A673 (cell line): ENCODE measurements around the gene NAA30. TPM values are rescaled to one million over a fixed set of nuclear protein-coding genes. Genes with fewer than 3 reads are reported as not detected.

ENCODE experiments used
- BruUV-seq: library from RNA; stranded (reverse); fragments of 400-500 nt; replicated peaks from 2 replicates; lab custom pipeline; 2021; lab: Mats Ljungman, UMichigan
- CTCF ChIA-PET: fragments of 300-600 bp; sonication (Branson Sonifier 250); formaldehyde crosslinking; loops from one replicate; lab custom pipeline; 2022; ENCODE audit warnings: antibody characterized with exemption; lab: Charles Lee
- POLR2A ChIA-PET: fragments of 300-600 bp; sonication (Branson Sonifier 250); formaldehyde crosslinking; loops from one replicate; lab custom pipeline; 2022; ENCODE audit warnings: antibody characterized with exemption; ENCODE audit not compliant: low non-redundant PET; lab: Charles Lee
- DNase-seq: peaks from one replicate; pipeline ENCODE4 v3.0.0-alpha.2; 2015; ENCODE audit warnings: low spot score
- H3K27ac ChIP-seq: fragments of 200-600 bp; sonication (generic); 2 replicates; pipeline ENCODE4 v1.5.1; 2016; ENCODE audit warnings: mixed run types, low read depth, mild to moderate bottlenecking, mixed read lengths, antibody characterized with exemption, low read length; ENCODE audit not compliant: poor library complexity, severe bottlenecking
- H3K27me3 ChIP-seq: fragments of 200-600 bp; sonication (generic); replicated peaks from 2 replicates; pipeline ENCODE4 v1.6.1; 2017; ENCODE audit warnings: mixed run types, low read depth, mild to moderate bottlenecking, mixed read lengths, antibody characterized with exemption, low read length; ENCODE audit not compliant: insufficient read depth, poor library complexity
- H3K36me3 ChIP-seq: fragments of 200-600 bp; sonication (generic); 2 replicates; pipeline ENCODE4 v1.6.1; 2016; ENCODE audit warnings: mixed run types, mild to moderate bottlenecking, mixed read lengths, antibody characterized with exemption, low read length; ENCODE audit not compliant: insufficient read depth, poor library complexity, severe bottlenecking
- H3K4me1 ChIP-seq: fragments of 200-600 bp; sonication (generic); 2 replicates; pipeline ENCODE4 v1.6.1; 2017; ENCODE audit warnings: mixed run types, mild to moderate bottlenecking, mixed read lengths, antibody characterized with exemption, low read length; ENCODE audit not compliant: insufficient read depth, poor library complexity, severe bottlenecking
- H3K4me3 ChIP-seq: fragments of 200-600 bp; sonication (generic); 2 replicates; pipeline ENCODE4 v1.5.1; 2016; ENCODE audit warnings: low read depth, mixed run types, mild to moderate bottlenecking, mixed read lengths, low read length; ENCODE audit not compliant: poor library complexity, severe bottlenecking
- H3K9me3 ChIP-seq: fragments of 200-600 bp; sonication (generic); 2 replicates; pipeline ENCODE4 v1.6.1; 2016; ENCODE audit warnings: mixed run types, low read depth, mild to moderate bottlenecking, mixed read lengths, antibody characterized with exemption, low read length; ENCODE audit not compliant: poor library complexity, severe bottlenecking
- EZH2 ChIP-seq: fragments of 200-600 bp; sonication (generic); IDR thresholded peaks from 2 replicates; pipeline ENCODE4 v1.6.1; 2017; ENCODE audit warnings: borderline replicate concordance, low read depth, mild to moderate bottlenecking, mixed read lengths, antibody characterized with exemption, low read length; ENCODE audit not compliant: poor library complexity, severe bottlenecking
- intact Hi-C: fragments of 100-400 bp; cut with micrococcal nuclease; formaldehyde crosslinking; loops from one replicate; pipeline ENCODE4 v1.10.0; 2022; ENCODE audit not compliant: unreplicated experiment
- total RNA-seq: library from RNA; stranded (reverse); gene quantifications from 2 replicates; pipeline ENCODE4 v1.2.3, GENCODE V29; 2021
- TF ChIP-seq, protein P1 (sequence below): fragments of 300-800, 200-600 bp; sonication (generic); conservative IDR thresholded peaks from 2 replicates; pipeline ENCODE4 v1.5.1; 2017; ENCODE audit warnings: low read depth, mild to moderate bottlenecking, antibody characterized with exemption, low read length, moderate library complexity, mixed read lengths

Gene NAA30
- total RNA-seq, 1 experiment from 2014 or later = 34.3 TPM

DNA sequence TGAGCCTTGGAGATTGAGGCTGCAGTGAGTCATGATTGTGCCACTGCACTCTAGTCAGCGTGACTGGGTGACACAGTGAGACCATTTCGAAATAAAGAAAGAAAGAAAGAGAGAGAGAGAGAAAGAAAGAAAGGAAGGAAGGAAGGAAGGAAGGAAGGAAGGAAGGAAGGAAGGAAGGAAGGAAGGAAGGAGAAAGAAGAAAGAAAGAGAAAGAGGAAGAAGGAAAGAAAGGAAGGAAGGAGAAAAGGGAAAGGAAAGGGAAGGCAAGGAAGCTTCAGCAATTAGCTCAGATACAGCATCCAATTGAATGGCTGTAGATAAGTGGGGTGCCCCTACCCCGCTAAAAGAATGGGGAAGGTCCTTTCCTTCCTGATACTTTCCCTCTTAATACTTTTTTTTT lies 9.5 kb upstream of the NAA30 start:
- Histone ChIP-seq H3K9me3 (no peaks in the 10 kb centered on the region), H3K27me3 (no peaks in the 10 kb centered on the region), H3K27ac (peak overlapping the region; percentile 18), H3K4me3 (no peak overlapping the region), H3K4me1 (peaks cover 10% of the 10 kb centered on the region), H3K36me3 (no peaks in the 10 kb centered on the region)
- BruUV-seq = no TSS peak
- intact Hi-C loops = loop anchor here (10.0 kb wide), 1 partner anchor 196 kb away; no protein-coding TSS in a partner anchor
- TF ChIP-seq, protein P1, sequence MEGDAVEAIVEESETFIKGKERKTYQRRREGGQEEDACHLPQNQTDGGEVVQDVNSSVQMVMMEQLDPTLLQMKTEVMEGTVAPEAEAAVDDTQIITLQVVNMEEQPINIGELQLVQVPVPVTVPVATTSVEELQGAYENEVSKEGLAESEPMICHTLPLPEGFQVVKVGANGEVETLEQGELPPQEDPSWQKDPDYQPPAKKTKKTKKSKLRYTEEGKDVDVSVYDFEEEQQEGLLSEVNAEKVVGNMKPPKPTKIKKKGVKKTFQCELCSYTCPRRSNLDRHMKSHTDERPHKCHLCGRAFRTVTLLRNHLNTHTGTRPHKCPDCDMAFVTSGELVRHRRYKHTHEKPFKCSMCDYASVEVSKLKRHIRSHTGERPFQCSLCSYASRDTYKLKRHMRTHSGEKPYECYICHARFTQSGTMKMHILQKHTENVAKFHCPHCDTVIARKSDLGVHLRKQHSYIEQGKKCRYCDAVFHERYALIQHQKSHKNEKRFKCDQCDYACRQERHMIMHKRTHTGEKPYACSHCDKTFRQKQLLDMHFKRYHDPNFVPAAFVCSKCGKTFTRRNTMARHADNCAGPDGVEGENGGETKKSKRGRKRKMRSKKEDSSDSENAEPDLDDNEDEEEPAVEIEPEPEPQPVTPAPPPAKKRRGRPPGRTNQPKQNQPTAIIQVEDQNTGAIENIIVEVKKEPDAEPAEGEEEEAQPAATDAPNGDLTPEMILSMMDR = no peak
- TF ChIP-seq EZH2 = no peak
- POLR2A ChIA-PET = no interaction called here
- DNase-seq = peak; percentile 57
- CTCF ChIA-PET = no interaction called here

DNA sequence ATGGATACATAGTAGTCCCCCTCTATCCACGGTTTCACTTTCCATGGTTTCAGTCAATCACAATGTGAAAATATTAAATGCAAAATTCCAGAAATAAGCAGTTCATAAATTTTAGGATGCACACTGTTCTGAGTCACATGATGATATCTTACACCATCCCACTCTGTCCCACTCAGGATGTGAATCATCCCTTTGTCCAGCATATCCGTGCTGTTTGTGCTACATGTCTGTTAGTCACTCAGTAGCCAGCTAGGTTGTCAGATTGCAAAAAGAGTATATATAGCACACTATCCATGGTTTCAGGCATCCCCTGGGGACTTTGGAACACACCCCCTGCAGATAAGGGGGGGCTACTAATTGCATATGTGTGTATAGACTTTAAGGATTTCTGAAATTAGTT lies 8.1 kb upstream of the NAA30 start:
- no peaks in the 10 kb centered on the region for H3K36me3 ChIP-seq
- H3K27ac ChIP-seq = no peak overlapping the region
- TF ChIP-seq EZH2 = no peak
- TF ChIP-seq, protein P1 = no peak
- H3K27me3 ChIP-seq = no peaks in the 10 kb centered on the region
- CTCF ChIA-PET = interaction anchor here (0.6 kb wide), 1 partner anchor 567 kb away, joined by 6 read pairs; no protein-coding TSS in a partner anchor
- POLR2A ChIA-PET = no interaction called here
- no TSS peak for BruUV-seq
- intact Hi-C loops = loop anchor here (10.0 kb wide), 1 partner anchor 197 kb away; no protein-coding TSS in a partner anchor
- H3K4me1 ChIP-seq = peaks cover 13% of the 10 kb centered on the region
- peak; percentile 43 for DNase-seq
- no peaks in the 10 kb centered on the region for H3K9me3 ChIP-seq
- no peak overlapping the region for H3K4me3 ChIP-seq

DNA sequence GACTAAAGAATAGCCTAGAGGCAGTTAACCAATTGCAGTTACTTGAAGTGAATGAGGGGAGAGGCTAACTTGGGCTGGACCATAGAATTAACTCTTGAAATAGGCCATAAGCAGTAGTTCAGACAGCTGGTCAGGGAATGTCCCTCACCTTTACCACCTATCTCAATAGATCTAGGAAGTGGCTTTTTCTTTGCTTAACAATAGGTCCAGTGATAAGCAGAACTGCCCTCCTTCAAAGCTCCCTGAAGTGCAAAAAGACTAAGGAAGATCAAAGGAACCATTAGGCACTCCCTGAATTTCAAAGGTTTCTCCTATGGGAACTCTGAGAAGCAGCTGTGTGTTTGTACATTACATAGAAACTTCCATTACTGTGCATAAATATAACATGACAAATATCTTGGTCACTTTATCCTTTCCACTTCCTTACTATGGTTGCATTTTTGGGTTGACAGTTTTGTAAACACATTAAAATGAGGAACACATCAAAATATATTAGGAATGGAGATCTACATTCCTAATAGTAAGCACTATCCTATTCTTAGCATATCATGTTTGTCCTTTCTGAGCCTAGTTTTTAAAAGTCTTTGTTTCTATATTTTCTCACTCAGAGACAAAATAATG lies 7.2 kb upstream of the NAA30 start:
- intact Hi-C loops = loop anchor here (10.0 kb wide), 1 partner anchor 198 kb away; no protein-coding TSS in a partner anchor

More for the DNA sequence above, 7.2 kb upstream of the NAA30 start:
- peaks cover 9% of the 10 kb centered on the region for H3K4me1 ChIP-seq
- CTCF ChIA-PET = no interaction called here
- H3K27ac ChIP-seq = no peak overlapping the region
- TF ChIP-seq, protein P1 = no peak
- no peak for TF ChIP-seq EZH2
- H3K27me3 ChIP-seq = no peaks in the 10 kb centered on the region
- no peaks in the 10 kb centered on the region for H3K36me3 ChIP-seq
- BruUV-seq = no TSS peak
- H3K4me3 ChIP-seq = no peak overlapping the region
- no peak for DNase-seq
- POLR2A ChIA-PET = no interaction called here
- H3K9me3 ChIP-seq = no peaks in the 10 kb centered on the region
